ENCODE data around the gene ZNF474.

ZNF474 gene

DNA sequence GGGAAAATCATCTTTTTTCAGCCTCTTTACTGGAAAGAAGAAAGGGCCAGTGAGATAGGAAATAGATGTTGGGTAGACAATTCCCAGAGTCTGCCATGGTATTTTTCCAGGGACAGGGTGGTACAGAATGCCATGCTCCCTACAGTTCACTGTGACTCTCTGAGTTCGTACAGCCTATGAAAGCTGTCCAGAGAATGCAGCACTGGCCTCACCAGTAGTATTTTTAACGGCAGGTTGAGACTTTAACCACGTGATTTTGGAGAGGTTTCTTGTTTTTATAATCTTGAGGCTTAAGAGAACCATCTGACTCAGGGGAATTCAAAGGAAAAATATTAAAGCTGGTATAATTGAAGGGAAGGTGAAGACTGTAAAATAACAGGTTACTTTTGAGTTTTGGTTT lies 10.1 kb upstream of the ZNF474 start:
- DNase-seq: no peak

GRCh38 chr5:122120493-122120892 lies 8.9 kb upstream of the ZNF474 start:
- DNase-seq: no peak

GRCh38 chr5:122120957-122121356 lies 8.4 kb upstream of the ZNF474 start:
- DNase-seq: no peak

DNA sequence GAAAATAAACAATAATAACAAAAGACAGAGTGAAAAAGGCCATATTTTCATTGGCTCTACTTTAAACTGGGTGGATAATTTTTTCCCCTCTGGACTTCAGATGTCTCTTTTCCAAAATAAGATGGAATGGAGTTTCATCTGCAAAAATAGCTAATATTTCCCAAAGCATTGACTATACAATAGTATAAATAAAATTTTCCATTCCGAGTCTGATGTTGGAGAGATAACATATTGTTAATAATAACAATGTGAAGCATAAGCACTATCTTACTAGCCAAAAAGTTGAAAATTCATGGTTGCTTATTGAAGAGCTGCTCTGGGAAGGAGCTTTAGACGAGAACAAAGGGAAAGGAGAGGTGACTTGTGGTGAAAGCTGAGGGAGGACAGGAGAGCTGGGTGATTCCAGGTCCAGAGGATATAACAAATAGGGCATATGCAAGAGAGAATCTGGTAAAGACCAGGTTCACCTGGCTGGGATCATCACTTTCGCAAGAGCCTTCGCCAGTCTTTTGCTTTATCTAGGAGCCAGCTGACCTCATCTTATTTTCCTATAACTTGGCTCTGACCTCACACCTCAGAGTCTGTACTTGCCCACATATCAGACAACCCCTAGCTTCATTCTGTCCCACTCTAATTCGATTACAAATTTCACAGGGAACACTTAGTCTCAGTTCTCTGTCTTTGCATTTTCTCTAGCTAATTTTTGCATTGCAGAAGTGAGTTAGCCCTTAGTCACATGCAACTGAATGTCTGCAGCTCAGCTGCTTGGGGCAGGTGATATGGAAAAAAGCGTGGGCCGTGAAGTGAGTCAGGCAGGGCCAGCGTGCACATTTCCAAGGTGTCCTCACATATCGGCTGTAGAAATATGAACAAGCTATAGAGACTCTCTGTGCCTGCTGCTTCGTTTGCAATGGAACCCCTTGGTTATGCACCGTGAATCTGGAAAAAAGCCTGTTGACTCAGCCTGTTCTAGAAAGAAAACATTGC lies 7.6 kb upstream of the ZNF474 start:
- DNase-seq: no peak

DNA sequence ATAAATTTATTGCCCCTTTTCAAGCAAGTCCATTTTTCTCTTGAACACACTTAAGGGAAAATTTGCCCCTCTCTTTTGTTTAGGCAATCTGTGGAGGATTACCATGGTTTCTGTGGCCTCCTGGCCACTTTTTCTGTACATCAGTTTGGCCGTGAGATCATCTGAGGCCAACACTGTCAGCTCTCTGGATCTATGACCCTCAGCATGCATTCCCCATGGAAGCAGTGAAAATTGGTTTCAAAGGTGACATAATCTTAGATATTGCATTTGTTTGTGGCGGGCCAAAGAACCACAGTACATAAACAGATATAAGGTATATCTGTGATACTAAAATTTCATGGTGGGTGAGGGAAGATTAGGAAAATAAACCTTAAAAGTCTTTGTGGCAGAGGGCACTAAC lies 4.6 kb upstream of the ZNF474 start:
- DNase-seq: no peak

DNA sequence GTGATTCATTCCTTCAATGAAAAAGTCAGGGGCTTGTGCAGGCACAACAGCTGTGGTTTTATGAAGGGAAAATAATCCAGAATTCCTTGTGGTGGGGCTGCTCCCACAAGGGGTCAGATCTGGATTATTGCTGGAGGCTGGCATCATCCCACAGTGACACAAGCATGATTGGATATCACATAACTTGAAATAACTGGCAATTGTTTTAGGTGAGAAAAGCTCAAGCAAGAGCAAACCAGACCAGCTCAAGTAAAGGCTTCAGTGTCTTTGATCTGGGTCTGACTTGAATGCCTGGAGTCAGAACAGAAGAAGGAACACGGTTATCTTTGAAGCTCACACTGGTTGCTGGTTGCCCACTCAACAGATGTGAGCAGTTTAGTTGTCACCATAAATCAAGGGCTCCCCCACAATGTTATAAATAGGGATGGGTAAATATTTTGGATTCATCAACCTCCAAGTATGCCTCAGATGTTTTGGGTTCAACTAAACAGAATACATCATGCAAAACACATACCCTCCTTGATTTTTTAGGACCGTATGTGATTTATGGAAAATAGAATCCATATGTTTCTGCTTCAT lies 3.1 kb upstream of the ZNF474 start:
- no peak for DNase-seq

- no peak for DNase-seq
These were observed 2.5 kb upstream of the ZNF474 start for GRCh38 chr5:122126756-122127321.

DNA sequence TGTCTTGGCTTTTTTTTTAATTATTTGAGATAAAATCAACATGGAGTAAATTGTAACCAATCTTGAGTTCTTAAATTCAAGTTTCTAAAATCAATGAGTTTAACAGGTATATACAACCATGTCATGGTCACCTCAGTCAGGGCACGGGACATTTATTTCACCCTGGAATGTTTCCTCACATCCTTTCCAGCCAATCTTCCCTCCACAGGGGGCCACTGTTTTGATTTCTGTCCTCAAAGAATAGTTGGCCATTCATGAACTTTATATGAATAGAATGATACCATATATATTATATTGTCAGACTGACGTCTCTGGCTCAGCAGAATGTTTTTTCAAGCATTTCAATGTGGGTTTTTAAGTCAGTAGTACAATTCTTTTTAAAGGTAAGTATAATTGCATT lies 806 bp downstream of the ZNF474 start:
- DNase-seq: no peak

GRCh38 chr5:122137702-122138101 lies 8.4 kb downstream of the ZNF474 start:
- no peak for DNase-seq

DNA sequence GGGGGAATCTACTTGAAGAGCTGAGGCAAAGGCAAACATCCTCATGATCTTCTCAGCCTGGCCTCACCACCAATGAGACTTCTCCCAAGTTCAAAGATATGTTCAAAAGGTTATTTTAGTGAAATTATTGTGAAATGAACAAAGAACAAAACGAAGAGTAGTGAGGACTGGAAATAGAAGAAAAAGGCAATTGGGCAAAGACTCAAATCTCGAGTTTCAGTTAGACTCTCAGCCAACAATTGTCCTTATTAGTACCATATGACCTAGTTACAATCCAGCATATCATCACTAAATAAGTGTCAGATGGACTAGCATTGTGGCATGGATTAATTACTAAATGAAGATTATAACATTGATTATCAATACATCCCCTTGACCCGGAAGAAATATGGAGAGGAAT lies 9.0 kb downstream of the ZNF474 start:
- no peak for DNase-seq

DNA sequence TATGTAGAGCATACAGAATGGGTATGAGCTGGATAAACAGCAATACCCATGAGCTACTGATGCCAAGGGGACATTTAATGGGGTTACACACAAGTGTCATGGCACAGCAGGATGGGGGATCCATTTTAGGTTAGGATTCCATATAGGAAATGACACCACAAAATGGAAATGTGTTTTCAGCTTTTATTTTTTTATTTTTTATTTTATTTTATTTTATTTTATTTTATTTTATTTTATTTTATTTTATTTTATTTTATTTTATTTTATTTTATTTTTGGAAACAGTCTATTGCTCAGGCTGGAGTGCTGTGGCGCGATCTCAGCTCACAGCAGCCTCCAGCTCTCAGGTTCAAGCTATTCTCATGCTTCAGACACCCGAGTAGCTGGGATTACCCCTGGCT lies 11.6 kb downstream of the ZNF474 start:
- DNase-seq: no peak

- no peak for DNase-seq
These were observed 12.4 kb downstream of the ZNF474 start for GRCh38 chr5:122141751-122142150.

DNA sequence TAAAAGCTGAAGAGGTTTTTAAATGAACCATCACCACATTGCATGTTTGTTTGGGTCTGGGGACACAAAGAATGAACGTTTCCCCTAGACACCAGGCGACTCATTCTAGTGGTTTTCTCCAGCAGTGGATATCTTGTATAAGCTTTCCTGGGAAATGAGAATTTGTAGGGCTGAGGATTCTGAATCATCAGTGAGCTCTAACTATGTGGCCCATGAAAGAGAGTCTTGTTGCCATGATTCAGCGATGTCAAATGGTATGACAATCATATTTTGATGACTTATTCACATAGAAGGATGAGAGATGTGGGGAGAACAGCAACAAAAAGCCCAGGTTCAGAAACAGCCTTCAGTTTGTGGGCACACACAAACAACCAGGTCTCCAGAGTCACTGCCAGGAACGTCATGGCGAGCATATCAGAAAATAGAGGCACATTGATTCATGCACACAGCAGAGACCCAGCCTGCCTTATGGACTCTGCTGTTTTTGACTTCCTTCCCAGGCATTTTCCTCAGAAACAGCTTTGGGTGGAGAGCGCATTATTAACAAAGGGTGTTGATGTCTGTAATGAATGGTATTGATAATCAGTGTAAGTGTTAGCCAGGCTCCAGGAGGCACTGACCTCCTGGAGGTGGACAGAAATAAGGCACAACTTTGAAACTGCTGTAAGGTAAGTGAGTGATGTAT lies 13.3 kb downstream of the ZNF474 start:
- DNase-seq: no peak

- no peak for DNase-seq
These were observed 14.9 kb downstream of the ZNF474 start for GRCh38 chr5:122144236-122144635.

- DNase-seq: no peak
These were observed 16.6 kb downstream of the ZNF474 start for GRCh38 chr5:122145906-122146305.

- no peak for DNase-seq
These were observed 20.2 kb downstream of the ZNF474 start for GRCh38 chr5:122149321-122150090.

DNA sequence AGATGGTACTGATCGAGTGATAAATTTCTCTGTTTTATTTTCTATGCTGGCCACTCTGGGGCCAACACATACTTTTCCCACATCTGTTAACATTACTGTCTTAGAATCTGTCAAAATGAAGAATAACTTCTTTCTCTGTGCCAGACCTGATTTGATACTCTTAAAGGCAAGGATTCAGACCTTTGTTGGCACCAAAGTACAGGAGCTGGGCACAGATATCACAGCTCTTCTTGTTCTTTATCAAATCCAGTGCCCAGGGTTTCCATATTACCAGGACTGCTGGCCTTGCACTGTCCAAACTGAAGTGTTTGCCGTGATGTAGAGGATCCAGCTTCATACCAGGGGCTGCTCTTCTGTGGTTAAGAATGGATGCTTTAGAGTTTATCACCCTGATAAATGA lies 20.9 kb downstream of the ZNF474 start:
- no peak for DNase-seq

DNA sequence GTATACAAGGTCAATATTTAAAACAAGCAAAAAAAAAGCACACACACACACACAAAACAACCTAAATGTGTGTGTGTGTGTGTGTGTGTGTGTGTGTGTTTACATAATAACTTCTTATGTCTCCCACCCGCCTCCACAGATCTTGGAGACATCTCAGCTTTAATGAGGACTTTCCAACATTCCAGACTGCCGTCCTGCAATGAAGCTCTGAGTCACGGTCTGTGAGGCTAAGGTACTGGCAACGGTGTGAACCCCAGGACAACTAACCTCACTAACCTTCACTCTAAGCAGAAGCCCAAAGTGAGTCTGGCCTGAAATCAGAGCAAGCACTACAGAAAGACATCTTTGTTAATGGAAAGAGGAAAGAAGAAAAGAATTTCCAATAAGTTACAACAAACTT lies 22.3 kb downstream of the ZNF474 start:
- no peak for DNase-seq

- no peak for DNase-seq
These were observed 23.0 kb downstream of the ZNF474 start for GRCh38 chr5:122152266-122152900.

DNA sequence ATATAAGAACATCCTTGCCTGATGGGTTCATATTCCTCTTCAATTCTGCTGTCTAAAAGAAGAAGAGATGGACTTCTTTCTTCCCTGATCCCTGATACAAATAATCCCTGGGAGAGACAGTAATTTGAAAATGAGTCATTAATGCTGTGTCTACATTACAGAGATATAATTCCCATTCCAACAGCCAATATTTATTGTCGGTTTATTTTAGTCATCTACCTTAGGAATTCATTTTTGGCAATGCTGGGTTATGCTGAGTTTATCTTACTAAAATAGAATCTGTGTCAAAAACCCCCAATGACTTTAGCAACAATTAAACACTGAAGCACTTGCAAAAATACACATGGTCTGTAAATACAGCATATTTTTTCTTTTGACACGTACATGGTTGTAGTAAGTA lies 23.9 kb downstream of the ZNF474 start:
- DNase-seq: no peak

GRCh38 chr5:122153774-122154173 lies 24.4 kb downstream of the ZNF474 start:
- no peak for DNase-seq

DNA sequence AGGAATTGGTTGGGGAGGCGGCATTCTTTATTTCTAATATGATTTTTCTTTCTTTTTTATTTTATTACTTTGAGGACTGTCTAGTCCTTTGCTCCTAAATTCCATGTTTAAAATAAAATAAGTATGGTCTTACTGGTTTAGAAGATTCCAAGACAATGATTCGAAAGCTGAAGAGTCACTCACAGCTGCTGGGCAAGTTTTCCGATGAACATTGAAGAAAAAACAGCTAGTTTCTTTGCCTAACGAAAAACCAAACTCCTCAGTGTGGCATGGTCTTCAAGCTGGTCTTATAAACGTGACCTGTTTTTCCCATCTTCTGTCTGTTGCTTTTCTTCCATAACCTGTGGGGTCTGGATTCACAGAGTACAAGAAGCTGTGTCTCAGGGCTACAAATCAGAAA lies 25.1 kb downstream of the ZNF474 start:
- no peak for DNase-seq

All from NCI-H1092 (cell line).